IPS-18c (cell line): ENCODE measurements around the gene IGF1.
"Not testable (repeated sequence)": the region's sequence is repeated elsewhere in the genome, so short reads cannot be mapped to it uniquely, and the experiment has no call there.

ENCODE experiments used
- H3K4me3 ChIP-seq: 2 replicates; pipeline ENCODE4 v1.7.0; 2013; ENCODE audit warnings: low read depth, mild to moderate bottlenecking, low read length, moderate library complexity; ENCODE audit not compliant: insufficient read depth
- H3K9me3 ChIP-seq: one replicate; pipeline ENCODE4 v1.6.1; 2013; ENCODE audit warnings: mild to moderate bottlenecking, low read length, moderate library complexity; ENCODE audit not compliant: control insufficient read depth, insufficient read depth

The IGF1 gene

GRCh38 chr12:102379346-102380162, 100.8 kb downstream of the IGF1 start:
- no peaks in the 10 kb centered on the region for H3K9me3 ChIP-seq
- H3K4me3 ChIP-seq = no peak overlapping the region

- H3K4me3 ChIP-seq = no peak overlapping the region
These were observed 103.6 kb downstream of the IGF1 start for GRCh38 chr12:102376781-102377180.

GRCh38 chr12:102376181-102376747, 104.1 kb downstream of the IGF1 start:
- H3K4me3 ChIP-seq = no peak overlapping the region
- H3K9me3 ChIP-seq = no peaks in the 10 kb centered on the region

More at GRCh38 chr12:102376781-102377180, 103.6 kb downstream of the IGF1 start:
- no peaks in the 10 kb centered on the region for H3K9me3 ChIP-seq

- no peak overlapping the region for H3K4me3 ChIP-seq
These were observed 106.2 kb downstream of the IGF1 start for GRCh38 chr12:102374190-102374589.

GRCh38 chr12:102372087-102372486, 108.3 kb downstream of the IGF1 start:
- H3K4me3 ChIP-seq = no peak overlapping the region
- no peaks in the 10 kb centered on the region for H3K9me3 ChIP-seq

More at GRCh38 chr12:102374190-102374589, 106.2 kb downstream of the IGF1 start:
- no peaks in the 10 kb centered on the region for H3K9me3 ChIP-seq

- Histone ChIP-seq H3K9me3 (no peaks in the 10 kb centered on the region), H3K4me3 (no peak overlapping the region)
These were observed 109.2 kb downstream of the IGF1 start for GRCh38 chr12:102371165-102371564.

- no peak overlapping the region for H3K4me3 ChIP-seq
- no peaks in the 10 kb centered on the region for H3K9me3 ChIP-seq
These were observed 110.5 kb downstream of the IGF1 start for GRCh38 chr12:102369876-102370275.

GRCh38 chr12:102365365-102365764, 115.0 kb downstream of the IGF1 start:
- no peak overlapping the region for H3K4me3 ChIP-seq

GRCh38 chr12:102364709-102365108, 115.7 kb downstream of the IGF1 start:
- no peak overlapping the region for H3K4me3 ChIP-seq
- no peaks in the 10 kb centered on the region for H3K9me3 ChIP-seq

More at GRCh38 chr12:102365365-102365764, 115.0 kb downstream of the IGF1 start:
- no peaks in the 10 kb centered on the region for H3K9me3 ChIP-seq

- Histone ChIP-seq H3K9me3 (peaks cover 7% of the 10 kb centered on the region), H3K4me3 (no peak overlapping the region)
These were observed 123.7 kb downstream of the IGF1 start for GRCh38 chr12:102356690-102357089.

- not testable (repeated sequence) for H3K4me3 ChIP-seq, H3K9me3 ChIP-seq
These were observed 126.1 kb downstream of the IGF1 start for GRCh38 chr12:102354281-102354680.

GRCh38 chr12:102351322-102351721, 129.0 kb downstream of the IGF1 start:
- Histone ChIP-seq H3K4me3 (no peak overlapping the region), H3K9me3 (peaks cover 7% of the 10 kb centered on the region)

- H3K4me3 ChIP-seq = no peak overlapping the region
- peaks cover 7% of the 10 kb centered on the region for H3K9me3 ChIP-seq
These were observed 130.3 kb downstream of the IGF1 start for GRCh38 chr12:102350070-102350469.

GRCh38 chr12:102349079-102349478, 131.3 kb downstream of the IGF1 start:
- H3K4me3 ChIP-seq = no peak overlapping the region
- no peaks in the 10 kb centered on the region for H3K9me3 ChIP-seq

GRCh38 chr12:102347811-102348210, 132.6 kb downstream of the IGF1 start:
- Histone ChIP-seq H3K9me3 (no peaks in the 10 kb centered on the region), H3K4me3 (no peak overlapping the region)
